ENCODE data around the gene SKA2. TPM values are rescaled to one million over a fixed set of nuclear protein-coding genes. Genes with fewer than 3 reads are reported as not detected.

SKA2 gene
- total RNA-seq, 1 experiment from 2014 or later: 91.9 TPM

- H3K23me2 ChIP-seq (ENCODE audit: insufficient read length, low read depth, low read length, poor library complexity, severe bottlenecking): peaks cover 5% of the 10 kb centered on the region
- no peak overlapping the region for H3K4me2 ChIP-seq (ENCODE audit: insufficient read depth, insufficient read length, low read length)
- no peak overlapping the region for H2BK120ac ChIP-seq (ENCODE audit: low read depth, low read length, poor library complexity, severe bottlenecking)
- no peak overlapping the region for H3T11ph ChIP-seq (ENCODE audit: low read length)
- no peak overlapping the region for H3K23ac ChIP-seq (ENCODE audit: insufficient read length, low read depth, low read length)
- no peak overlapping the region for H4K8ac ChIP-seq (replicated peaks; ENCODE audit: insufficient read length, low read depth, low read length)
- Mint-ChIP-seq H3K4me3 (no peak overlapping the region; a peak in 3 of 5 replicates), H3K27ac (no peak overlapping the region; a peak in 1 of 7 replicates), H3K9me3 (no peaks in the 10 kb centered on the region), H3K27me3 (ENCODE audit: low read depth) (no peaks in the 10 kb centered on the region), H3K4me1 (peaks cover 31 to 43% of the 10 kb centered on the region in 2 experiments), H3K36me3 (ENCODE audit: insufficient read depth in 1 of 3, low read depth in 3 of 3) (peaks cover 0 to 9% (median 8%) of the 10 kb centered on the region in 3 experiments; a peak in 5 of 7 replicates)
- H3K9ac ChIP-seq (ENCODE audit: extremely low read depth, insufficient read length, low read length): no peak overlapping the region
- H2BK5ac ChIP-seq (ENCODE audit: insufficient read length, low read length): no peak overlapping the region
- H4K5ac ChIP-seq (ENCODE audit: insufficient read length, low read depth, low read length): no peak overlapping the region
- H4K20me1 ChIP-seq (ENCODE audit: control insufficient read depth, insufficient read depth, insufficient read length): no peaks in the 10 kb centered on the region
- no peak overlapping the region for H3K18ac ChIP-seq (ENCODE audit: insufficient read length, low read depth, low read length)
- TF ChIP-seq CTCF (conservative IDR thresholded peaks at IDR 0.05): no peak
- no peak for DNase-seq
- H2BK12ac ChIP-seq (ENCODE audit: insufficient read length, low read depth, low read length): no peak overlapping the region
- no peaks in the 10 kb centered on the region for H3K4me1 ChIP-seq (ENCODE audit: insufficient read depth, low read length)
- no peak overlapping the region for H2AFZ ChIP-seq (ENCODE audit: low read length)
- no peaks in the 10 kb centered on the region for H3K9me3 ChIP-seq (ENCODE audit: control insufficient read depth, low read depth, low read length)
- H3K27me3 ChIP-seq (ENCODE audit: insufficient read depth, low read length): no peaks in the 10 kb centered on the region
- peaks cover 11% of the 10 kb centered on the region for H3K79me1 ChIP-seq (ENCODE audit: insufficient read depth, low read depth, low read length, poor library complexity, severe bottlenecking)
- H2BK20ac ChIP-seq (ENCODE audit: low read depth, low read length, poor library complexity, severe bottlenecking): no peak overlapping the region
- H3K79me2 ChIP-seq (ENCODE audit: insufficient read depth, low read length): peaks cover 40% of the 10 kb centered on the region; the same call in 1 of the 2 replicates
- no peak overlapping the region for H3K27ac ChIP-seq (ENCODE audit: insufficient read length, low read depth, low read length)
- no peak overlapping the region for H4K91ac ChIP-seq (ENCODE audit: insufficient read length, low read depth, low read length)
- no peak overlapping the region for H3K56ac ChIP-seq (ENCODE audit: insufficient read length, low read depth, low read length)
- no peak overlapping the region for H2BK15ac ChIP-seq (ENCODE audit: low read depth, low read length)
- H2AK5ac ChIP-seq (ENCODE audit: insufficient read length, low read length): no peak overlapping the region
- WGBS (ENCODE audit: extremely low coverage, insufficient read length, low lambda C conversion rate): no CpG with 5 or more reads among the region's 1 CpG
- H3K4ac ChIP-seq (ENCODE audit: low read depth, low read length): no peak overlapping the region
- no peak overlapping the region for H3K14ac ChIP-seq (ENCODE audit: insufficient read depth, low read length)
Measured at GRCh38 chr17:59152925-59153324, 2.1 kb downstream of the SKA2 start.

Data from H9 (cell line).